ENCODE data around the gene CASKIN2.

CASKIN2 gene

DNA sequence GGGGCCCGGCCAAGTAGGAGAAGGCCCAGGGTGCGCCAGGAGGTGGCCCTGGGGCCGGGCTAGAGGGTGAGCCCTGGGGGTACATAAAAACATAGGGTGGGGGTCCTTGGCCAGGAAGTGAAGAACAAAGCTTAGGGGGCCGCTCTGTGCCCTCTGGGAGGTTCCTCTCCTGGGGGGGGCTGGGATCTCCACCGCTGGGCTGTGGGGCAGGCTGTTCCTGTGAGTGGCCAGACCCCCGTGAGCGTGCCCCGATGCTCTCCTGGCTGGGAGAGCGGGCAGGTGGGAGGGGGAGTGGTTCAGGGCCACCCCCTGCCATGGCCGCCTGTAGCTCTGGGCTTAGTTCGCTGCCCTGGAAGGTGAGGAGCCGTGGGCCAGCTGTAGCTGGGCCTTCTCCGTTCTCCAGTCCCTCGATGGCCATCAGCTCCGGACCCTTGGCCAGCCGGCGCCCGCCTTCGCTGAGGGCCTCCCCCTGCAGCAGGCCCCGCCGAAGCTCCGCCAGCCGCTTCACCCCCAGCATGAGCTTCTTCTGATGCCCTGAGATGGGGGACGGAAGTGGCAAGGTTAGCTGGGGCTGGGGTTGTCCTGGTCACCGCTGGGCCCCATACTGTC, 12.5 kb downstream of the CASKIN2 start:
- no peak for DNase-seq

DNA sequence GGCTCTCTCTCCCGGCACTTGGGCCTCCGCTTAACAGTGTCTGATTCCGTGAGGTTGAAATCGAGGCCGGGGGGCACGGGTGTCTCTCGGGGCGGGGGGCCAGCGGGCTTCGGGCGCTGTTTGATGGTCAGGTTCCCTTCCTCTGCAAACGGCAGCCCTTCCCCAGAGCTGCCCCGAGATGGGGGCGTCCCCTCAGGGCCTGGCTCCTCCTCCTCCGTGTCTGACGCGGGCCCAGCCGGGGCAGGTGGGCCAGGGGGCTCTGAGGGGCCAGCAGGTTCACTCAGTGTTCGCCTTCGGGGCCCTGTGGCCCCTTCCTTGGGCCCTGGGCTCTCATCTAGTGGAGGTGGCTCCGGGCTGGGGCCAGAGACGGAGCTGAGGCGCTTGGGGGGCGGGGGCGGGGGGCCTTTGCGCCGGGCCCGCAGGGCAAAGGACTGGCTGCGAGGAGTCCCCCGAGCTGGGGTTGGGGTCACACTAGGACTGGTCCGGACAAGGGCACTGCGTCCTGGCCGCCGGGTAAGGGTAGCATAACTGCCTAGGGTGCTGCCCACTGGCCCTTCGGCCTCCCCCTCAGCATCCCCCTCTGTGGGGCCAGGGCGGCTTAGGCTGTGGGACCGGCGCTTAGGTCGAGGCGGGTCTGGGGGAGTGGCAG, 13.1 kb downstream of the CASKIN2 start:
- DNase-seq = no peak

DNA sequence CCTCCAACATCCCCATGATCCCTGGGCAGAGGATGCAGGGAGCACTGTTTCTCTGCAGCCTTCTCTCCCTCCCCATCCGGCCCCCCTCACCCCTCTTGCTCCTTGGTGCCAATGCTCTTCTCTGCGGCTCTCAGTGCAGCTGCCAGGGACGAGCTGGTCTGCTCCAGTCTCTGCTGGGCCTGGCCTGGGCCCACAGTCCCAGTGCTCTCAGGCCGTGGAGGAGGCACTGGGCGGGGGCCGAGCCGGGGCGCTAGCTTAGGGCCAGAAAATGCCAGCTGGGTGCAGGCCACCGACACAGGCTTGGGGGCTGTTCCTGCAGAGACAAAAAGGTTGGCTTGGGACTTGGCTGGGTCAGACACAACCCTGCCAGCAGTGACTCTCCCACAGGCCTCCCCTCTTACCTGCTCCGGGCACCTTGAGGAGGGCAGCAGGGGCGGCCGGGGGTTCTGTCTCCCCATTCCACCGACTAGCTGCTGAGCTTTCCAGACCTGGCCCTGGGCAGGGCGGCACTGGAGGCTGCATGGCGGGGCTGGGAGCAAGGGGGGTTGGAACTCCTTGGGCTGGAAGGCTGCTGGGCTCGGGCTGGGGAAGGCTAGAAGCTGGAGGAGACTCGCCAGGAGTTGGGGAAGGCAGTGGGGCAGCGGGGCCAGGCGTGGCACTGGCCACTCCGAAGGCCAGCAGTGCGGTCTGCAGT, 13.8 kb downstream of the CASKIN2 start:
- DNase-seq = no peak

DNA sequence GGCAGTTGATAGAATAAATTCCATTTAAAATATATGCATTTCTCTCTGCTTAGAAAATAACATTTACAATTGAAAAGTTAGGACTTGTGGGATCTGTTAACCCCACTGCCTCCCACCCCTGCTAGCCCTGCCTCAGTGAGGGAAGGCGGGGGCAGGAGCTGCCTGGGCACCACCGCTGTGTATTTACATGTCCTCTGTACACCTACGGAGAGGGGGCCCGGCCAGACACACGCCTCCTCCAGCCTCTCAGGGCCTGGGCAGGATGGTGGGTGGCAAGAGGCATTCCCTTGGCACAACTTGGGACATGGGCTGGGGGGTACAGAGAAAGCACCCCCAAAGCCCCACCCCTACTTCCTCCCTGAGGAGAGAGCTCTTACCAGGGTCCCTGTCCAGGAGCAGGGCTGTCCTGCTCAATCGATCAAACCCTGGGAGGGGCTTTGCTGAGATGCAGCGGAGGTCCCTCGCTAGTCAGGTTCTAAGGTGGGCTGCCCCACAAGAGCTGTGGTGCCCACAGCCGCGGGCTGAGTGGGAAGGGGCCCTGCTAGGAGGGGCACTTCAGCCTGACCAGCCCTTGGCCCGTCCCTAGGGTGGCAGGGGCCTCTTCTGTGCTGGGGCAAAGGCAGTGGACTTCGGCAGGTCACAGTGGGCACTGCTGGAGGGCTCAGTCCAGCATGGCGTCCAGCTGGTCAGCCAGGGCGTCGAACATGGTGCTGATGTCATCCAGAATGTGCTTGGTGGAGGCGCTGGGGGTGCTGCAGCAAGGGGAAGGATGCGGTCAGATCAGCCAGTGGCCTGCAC, 14.7 kb downstream of the CASKIN2 start:
- no peak for DNase-seq

DNA sequence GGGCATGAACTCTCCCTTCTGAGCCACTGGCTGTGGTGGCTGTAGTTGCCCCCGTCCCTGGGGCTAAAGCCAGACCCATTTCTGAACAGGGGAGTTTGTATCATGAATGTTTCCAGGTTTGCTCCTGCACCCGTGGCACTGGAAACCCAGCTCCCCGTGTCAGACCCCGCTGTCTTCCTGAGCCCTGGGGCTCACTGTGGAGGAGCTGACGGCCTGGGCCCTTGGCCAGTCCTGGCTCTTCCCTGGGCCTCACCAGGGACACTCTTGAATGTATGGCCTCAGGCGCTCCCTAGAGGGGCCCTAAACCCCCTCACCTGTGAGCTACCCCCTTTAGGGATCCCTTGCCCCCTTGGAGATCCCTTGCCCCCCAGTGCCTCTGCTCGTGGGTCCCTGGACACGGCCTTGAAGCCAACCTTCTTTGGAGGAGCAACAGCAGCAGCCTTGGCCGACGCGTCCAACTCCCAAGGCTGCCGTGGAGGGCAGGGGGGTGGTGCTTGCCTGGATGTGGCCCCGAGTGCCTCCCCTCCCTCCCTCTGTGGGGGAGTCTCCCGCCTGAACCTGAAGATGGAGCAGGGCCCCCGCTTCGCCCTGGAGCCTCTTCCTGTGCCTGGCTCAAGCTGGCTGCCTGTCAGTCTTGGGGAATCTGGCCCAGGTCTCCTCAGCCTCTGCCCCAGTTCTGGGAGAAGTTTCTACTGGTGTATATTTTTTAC, 15.9 kb downstream of the CASKIN2 start:
- DNase-seq = no peak

DNA sequence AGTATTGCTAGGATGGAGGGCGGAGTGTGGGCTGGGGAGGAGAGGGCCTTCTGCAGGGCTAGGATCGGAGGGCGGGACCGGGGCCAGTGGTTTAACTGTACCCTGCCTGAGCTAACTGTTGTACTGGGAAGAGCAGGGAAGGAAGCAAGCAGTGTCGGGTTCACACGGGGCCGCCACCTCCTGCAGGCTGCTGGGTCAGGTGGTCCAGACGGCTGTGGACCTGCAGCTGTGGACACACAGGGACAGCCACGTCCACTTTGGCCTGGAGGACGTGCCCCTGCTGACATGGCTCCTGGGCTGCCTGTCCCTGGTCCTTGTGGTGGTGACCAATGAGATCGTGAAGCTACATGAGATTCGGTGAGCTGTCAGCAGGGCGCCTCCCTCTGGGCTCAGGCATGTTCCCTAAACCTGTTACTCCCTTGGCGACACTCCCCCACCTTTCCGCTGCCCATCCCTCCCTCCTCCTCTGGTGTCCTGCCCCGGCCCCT, 16.6 kb downstream of the CASKIN2 start:
- no peak for DNase-seq

DNA sequence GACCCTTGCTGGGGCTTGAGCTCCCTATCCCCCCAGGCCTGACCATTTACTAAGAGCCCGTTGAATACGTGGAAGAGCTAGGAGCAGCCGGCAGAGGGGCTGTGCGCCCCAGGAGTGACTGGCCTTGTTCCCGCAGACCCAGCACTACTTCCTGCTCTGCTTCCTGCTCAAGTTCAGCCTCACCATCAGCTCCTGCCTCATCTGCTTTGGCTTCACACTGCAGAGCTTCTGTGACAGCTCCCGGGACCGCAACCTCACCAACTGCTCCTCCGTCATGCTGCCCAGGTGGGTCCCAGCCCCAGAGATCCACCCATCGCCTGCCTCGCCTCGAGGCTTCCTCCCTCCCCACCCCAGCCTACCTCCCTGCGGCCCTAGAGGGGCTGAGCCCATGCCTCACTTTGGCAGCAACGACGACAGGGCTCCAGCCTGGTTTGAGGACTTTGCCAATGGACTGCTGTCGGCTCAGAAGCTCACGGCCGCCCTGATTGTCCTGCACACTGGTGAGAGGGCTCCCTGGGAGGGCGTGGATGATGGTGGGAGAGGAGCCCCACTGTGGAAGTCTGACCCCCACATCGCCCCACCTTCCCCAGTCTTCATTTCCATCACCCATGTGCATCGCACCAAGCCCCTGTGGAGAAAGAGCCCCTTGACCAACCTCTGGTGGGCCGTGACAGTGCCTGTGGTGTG, 17.2 kb downstream of the CASKIN2 start:
- DNase-seq = no peak

DNA sequence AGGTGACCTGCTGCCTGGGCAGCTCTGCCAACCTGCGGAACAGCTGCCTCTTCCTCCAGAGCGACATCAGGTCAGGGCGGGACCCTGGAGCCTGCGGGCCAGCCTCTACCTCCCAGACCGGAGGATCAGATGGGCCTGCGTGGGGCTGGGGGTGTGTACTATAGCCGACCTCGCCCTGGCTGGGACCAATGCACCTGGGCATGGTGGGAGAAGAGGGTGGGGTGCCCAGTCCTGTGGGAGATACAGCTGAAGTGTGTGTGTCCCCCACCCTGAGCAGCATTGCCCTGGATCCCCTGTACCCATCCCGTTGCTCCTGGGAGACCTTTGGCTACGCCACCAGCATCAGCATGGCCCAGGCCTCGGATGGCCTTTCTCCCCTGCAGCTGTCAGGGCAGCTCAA, 19.3 kb downstream of the CASKIN2 start:
- DNase-seq = no peak

DNA sequence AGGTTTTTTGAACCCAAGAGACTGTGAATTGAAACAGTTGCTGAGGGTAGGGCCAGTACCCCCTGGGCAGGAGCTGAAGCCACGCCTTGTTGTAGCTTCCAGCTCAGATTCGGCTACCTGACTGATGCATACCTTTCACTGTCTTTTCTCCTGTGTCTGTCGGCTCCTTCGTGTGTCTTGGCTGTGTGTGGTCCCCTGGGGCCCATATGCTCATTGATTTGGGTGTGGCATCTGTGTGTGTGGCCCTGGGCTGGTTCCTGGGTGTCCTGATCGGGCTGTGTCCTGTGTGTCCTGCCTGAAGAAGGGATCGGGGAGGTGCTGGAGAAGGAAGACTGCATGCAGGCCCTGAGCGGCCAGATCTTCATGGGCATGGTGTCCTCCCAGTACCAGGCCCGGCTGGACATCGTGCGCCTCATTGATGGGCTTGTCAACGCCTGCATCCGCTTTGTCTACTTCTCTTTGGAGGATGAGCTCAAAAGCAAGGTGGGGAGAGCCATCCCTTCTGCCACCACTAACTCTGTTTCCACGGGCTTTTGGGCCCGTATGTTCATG, 20.9 kb downstream of the CASKIN2 start:
- no peak for DNase-seq

DNA sequence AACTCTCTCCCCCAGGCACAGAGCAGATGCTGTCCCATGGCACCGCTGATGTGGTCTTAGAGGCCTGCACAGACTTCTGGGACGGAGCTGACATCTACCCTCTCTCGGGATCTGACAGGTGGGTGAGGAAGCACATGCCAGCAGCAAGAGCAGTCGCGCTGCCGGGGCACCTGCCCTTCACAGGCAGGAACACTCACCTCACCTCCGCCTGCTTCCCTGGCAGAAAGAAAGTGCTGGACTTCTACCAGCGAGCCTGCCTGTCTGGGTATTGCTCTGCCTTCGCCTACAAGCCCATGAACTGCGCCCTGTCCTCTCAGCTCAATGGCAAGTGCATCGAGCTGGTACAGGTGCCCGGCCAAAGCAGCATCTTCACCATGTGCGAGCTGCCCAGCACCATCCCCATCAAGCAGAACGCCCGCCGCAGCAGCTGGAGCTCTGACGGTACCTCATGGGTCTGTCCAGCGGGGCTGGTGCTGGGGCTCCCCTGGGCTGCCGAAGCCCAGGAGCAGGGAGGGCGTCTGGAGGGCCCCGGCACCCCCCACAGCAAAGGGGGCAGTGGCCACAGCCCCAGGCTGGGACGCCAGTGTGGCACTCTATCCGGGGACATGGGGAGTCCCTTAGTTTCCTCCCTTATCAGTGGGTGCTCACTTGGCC, 21.7 kb downstream of the CASKIN2 start:
- DNase-seq = no peak

DNA sequence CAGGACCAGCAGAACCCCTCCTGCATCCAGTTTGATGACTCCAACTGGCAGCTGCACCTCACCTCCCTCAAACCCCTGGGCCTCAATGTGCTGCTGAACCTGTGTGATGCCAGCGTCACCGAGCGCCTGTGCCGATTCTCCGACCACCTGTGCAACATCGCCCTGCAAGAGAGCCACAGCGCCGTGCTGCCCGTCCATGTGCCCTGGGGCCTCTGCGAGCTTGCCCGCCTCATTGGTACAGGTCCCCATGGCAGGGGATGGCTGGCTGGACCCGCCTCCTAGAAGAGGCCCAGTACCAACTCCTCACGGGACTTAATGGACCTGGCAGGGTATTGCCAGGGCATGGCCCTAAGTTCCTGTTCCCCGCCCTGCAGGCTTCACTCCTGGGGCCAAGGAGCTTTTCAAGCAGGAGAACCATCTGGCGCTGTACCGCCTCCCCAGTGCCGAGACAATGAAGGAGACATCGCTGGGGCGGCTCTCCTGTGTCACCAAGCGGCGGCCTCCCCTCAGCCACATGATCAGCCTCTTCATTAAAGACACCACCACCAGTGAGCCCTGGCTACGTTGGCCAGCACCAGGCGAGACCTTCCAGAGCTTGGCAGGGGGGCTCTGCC, 22.7 kb downstream of the CASKIN2 start:
- no peak for DNase-seq

DNA sequence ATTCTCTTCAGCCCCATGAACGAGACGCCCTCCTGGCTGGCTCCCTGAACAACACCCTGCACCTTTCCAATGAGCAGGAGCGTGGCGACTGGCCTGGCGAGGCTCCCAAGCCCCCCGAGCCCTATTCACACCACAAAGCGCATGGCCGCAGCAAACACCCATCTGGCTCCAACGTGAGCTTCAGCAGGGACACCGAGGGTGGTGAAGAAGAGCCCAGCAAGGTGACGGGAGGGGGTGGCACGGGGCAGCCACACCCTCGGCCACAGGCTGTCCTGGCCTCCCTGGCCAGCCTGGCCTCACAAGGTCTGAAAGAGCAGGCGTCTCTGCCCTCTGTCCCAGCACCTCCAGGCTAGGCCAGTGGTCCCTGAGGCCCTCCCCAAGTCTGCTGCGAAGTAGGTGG, 23.7 kb downstream of the CASKIN2 start:
- DNase-seq = no peak

DNA sequence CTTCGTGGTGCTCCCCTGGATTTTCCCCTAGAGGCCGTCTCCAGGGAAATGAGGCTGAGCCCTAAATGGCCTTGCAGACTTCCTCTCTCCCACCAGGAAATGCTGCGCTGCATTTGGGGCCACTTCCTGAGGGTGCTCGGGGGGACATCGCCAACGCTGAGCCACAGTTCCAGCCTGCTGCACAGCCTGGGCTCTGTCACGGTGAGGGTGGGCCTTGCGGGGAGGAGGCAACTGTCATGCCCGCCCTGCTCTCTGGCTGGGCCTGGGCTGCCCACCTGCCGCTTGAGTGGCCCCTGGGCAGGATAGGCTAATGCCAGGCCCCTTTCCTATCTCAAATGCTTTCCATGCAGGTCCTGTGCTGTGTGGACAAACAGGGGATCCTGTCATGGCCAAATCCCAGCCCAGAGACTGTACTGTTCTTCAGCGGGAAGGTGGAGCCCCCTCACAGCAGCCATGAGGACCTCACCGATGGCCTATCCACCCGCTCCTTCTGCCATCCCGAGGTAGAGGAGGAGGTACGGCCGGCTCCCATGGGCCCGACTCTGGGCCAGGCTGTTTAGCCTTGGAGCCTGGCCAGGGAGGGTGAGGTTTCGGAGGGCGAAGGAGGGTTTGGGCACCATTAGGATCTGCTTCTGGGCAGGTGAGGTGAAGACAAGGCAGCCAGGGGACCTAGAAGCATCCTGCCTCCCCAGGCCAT, 24.2 kb downstream of the CASKIN2 start:
- DNase-seq = no peak

DNA sequence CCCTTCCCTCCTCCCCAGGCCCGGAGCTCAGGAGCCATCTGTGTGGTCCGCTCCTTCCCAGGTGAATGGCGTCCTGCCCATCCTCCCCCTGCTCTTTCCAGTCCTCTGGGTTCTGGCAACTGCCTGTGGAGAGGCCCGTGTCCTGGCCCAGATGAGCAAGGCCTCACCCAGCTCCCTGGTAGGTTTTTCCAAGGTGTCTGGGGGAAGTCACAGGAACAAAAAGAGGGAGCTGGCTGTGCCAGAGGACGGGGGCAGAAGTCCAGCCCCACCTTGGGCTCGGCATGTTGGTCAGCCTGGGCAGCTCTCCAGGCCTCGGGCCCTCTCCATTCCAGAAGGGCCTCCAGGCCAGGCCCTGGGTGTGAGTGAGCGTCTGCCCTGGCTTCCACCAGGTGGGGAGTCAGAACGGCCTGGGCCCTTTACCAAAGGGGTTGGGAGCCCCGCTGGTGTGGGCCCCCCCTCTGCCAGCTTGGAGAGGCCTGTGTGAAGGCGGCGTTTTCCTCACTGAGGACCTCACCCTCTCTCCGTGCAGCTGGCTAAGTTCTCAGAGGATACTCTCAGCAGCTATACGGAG, 25.1 kb downstream of the CASKIN2 start:
- DNase-seq = no peak

DNA sequence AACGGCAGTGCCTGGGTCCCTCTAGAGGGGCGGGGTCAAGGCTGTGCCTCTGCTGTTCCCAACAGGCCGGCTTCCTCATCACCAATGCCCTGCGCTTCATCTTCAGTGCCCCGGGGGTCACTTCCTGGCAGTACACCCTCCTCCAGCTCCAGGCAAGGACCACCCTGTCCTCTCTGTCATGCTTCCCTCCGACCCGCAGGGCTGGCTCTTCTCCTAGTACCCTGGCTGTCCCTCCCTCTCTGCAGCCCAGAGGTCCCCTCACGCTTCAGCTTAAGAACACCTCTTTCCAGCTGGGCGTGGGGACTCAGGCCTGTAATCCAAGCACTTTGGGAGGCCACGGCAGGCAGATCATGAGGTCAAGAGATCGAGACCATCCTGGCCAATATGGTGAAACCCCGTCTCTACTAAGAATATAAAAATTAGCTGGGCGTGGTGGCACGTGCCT, 25.8 kb downstream of the CASKIN2 start:
- DNase-seq = no peak

DNA sequence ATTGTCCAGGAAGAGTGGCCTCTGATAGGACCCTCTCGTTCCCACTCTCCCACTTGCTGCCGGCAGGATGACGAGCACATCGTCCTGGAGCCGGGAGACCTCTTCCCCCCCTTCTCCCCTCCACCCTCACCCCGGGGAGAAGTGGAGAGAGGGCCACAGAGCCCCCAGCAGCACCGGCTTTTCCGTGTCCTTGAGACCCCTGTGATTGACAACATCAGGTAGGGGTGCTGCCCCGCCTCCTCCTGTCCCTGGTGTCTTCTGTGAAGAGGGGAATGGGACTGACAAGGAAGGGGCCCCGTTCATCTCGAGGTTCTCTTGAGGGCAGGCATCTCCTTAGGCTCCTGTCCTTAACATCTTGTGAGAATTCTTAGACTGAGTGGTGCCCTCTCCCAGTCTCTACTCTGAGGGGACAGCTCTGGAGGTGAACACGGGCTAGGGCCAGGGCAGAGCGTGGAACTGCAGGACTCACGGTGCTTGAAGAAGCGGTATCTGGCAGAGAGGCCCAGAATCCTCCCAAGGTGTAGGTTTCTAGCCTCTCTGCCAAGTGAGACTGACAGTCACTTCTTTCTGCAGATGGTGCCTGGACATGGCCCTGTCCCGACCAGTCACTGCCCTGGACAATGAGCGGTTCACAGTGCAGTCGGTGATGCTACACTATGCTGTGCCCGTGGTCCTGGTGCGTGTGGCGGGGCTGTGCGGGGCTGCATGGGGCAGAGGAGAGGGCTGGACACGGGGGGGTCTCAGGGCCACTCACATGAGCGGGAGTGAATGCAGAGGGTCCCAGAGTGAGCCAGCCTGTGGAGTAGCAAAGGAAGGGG, 26.4 kb downstream of the CASKIN2 start:
- DNase-seq = no peak

DNA sequence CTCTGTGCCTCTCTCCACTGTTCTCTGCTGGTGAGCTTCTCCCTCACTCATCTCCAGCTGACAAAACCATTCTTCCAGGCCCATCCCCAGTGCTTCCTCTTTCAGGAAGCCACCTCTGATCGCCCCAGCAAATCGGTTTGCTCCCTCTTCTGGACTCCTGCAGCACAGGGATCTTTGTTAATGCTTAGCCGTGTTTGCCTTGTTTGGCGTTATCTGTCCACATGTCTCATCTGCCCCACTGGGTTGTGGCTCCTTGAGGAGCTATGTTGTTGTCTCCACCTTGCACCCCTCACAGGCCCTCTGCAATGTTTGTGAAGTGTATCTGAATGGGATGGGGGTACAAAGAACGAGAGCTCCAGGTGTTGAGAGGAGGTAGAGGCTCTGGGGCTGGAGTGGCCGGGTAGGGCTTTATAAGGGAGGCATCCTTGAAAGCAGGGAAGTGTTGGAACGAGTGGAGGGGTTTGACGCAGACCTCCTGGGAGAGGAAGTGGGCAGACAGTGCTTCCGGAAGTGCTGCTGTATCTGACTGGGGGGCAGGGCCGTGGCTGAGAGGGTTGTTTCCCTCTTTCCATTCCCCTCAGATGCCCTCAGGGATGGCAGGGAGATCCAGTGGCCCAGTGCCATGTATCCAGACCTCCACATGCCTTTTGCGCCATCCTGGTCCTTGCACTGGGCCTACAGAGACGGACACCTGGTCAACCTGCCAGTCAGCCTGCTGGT, 27.8 kb downstream of the CASKIN2 start:
- DNase-seq = peak; percentile 42

DNA sequence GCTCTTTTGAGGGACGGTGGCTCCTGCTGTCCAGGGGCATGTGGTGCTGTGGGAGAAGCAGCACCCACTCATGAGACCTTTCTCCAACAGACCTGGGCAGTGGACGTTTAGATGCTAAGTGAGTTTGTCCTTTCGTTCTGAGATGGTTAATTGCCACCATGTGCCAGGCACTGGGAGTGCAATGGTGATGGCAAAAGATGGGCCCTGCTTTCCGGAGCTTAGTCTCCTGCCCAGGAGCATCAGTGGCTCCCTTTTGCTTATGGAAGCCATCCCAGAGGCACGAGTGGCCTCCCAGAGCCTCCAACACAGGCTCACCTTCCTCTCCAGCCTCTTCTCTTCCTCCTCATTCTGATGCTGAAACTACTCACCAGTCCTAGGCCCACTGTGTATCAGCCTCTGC, 28.4 kb downstream of the CASKIN2 start:
- DNase-seq = no peak
